ENCODE results near the gene NADK2. TPM values are rescaled to one million over a fixed set of nuclear protein-coding genes. Genes with fewer than 3 reads are reported as not detected.

The NADK2 gene
- total RNA-seq, 1 experiment from 2014 or later, result 12.2 TPM

- H2AFZ ChIP-seq (ENCODE audit: low read length), result no peak overlapping the region
- no peak overlapping the region for H3K18ac ChIP-seq (ENCODE audit: insufficient read length, low read depth, low read length)
- H3K56ac ChIP-seq (ENCODE audit: insufficient read length, low read depth, low read length), result no peak overlapping the region
- Mint-ChIP-seq H3K4me3 (no peak overlapping the region), H3K27ac (peak overlapping the region in 2 of 3 experiments; percentile 2 to 22; a peak in 3 of 7 replicates), H3K36me3 (ENCODE audit: insufficient read depth in 1 of 3, low read depth in 3 of 3) (peaks cover 17 to 90% (median 78%) of the 10 kb centered on the region in 3 experiments; a peak in 6 of 7 replicates), H3K27me3 (ENCODE audit: low read depth) (no peaks in the 10 kb centered on the region), H3K9me3 (no peaks in the 10 kb centered on the region), H3K4me1 (no peaks in the 10 kb centered on the region)
- no peaks in the 10 kb centered on the region for H3K79me1 ChIP-seq (ENCODE audit: insufficient read depth, low read depth, low read length, poor library complexity, severe bottlenecking)
- H3T11ph ChIP-seq (ENCODE audit: low read length), result no peak overlapping the region
- H2BK5ac ChIP-seq (ENCODE audit: insufficient read length, low read length), result no peak overlapping the region
- no peak overlapping the region for H2BK20ac ChIP-seq (ENCODE audit: low read depth, low read length, poor library complexity, severe bottlenecking)
- no peak overlapping the region for H4K8ac ChIP-seq (replicated peaks; ENCODE audit: insufficient read length, low read depth, low read length)
- H3K4ac ChIP-seq (ENCODE audit: low read depth, low read length), result no peak overlapping the region
- no peaks in the 10 kb centered on the region for H3K9me3 ChIP-seq (ENCODE audit: control insufficient read depth, low read depth, low read length)
- H3K9ac ChIP-seq (ENCODE audit: extremely low read depth, insufficient read length, low read length), result no peak overlapping the region
- no peak overlapping the region for H3K27ac ChIP-seq (ENCODE audit: insufficient read length, low read depth, low read length)
- no peak overlapping the region for H2BK12ac ChIP-seq (ENCODE audit: insufficient read length, low read depth, low read length)
- H4K91ac ChIP-seq (ENCODE audit: insufficient read length, low read depth, low read length), result no peak overlapping the region
- H4K20me1 ChIP-seq (ENCODE audit: control insufficient read depth, insufficient read depth, insufficient read length), result no peaks in the 10 kb centered on the region
- no peak overlapping the region for H2BK15ac ChIP-seq (ENCODE audit: low read depth, low read length)
- no CpG with 5 or more reads among the region's 3 CpGs for WGBS (ENCODE audit: extremely low coverage, insufficient read length, low lambda C conversion rate)
- H3K79me2 ChIP-seq (ENCODE audit: insufficient read depth, low read length), result no peaks in the 10 kb centered on the region
- H3K23ac ChIP-seq (ENCODE audit: insufficient read length, low read depth, low read length), result no peak overlapping the region
- no peaks in the 10 kb centered on the region for H3K23me2 ChIP-seq (ENCODE audit: insufficient read length, low read depth, low read length, poor library complexity, severe bottlenecking)
- H2AK5ac ChIP-seq (ENCODE audit: insufficient read length, low read length), result no peak overlapping the region
- TF ChIP-seq CTCF (conservative IDR thresholded peaks at IDR 0.05), result no peak
- DNase-seq, result no peak
- no peaks in the 10 kb centered on the region for H3K27me3 ChIP-seq (ENCODE audit: insufficient read depth, low read length)
- H4K5ac ChIP-seq (ENCODE audit: insufficient read length, low read depth, low read length), result no peak overlapping the region
- no peak overlapping the region for H2BK120ac ChIP-seq (ENCODE audit: low read depth, low read length, poor library complexity, severe bottlenecking)
- no peaks in the 10 kb centered on the region for H3K4me1 ChIP-seq (ENCODE audit: insufficient read depth, low read length)
- H3K14ac ChIP-seq (ENCODE audit: insufficient read depth, low read length), result no peak overlapping the region
- H3K4me2 ChIP-seq (ENCODE audit: insufficient read depth, insufficient read length, low read length), result no peak overlapping the region
Measured at GRCh38 chr5:36174119-36174518, 67.6 kb downstream of the NADK2 start.
